B cell (primary cell): ENCODE data around the gene TSSK2.

ENCODE experiments used
- CTCF ChIP-seq: fragments of 200-600 bp; IDR thresholded peaks from one replicate; pipeline ENCODE4 v1.8.0; 2022; ENCODE audit warnings: antibody characterized with exemption, mild to moderate bottlenecking
- EZH2 ChIP-seq: IDR thresholded peaks from 2 replicates; pipeline ENCODE4 v1.6.1; 2012; ENCODE audit warnings: borderline replicate concordance, low read depth, mild to moderate bottlenecking, moderate library complexity, low read length; ENCODE audit not compliant: insufficient read depth, poor library complexity, severe bottlenecking

- TF ChIP-seq CTCF = no peak
- TF ChIP-seq EZH2 = no peak
These were observed 12.7 kb upstream of the TSSK2 start for GRCh38 chr22:19118329-19118880.
